GM23248 (cell line): ENCODE results near the gene CNP.

ENCODE experiments used
- EZH2 ChIP-seq: fragments of 200-600 bp; sonication (generic); IDR thresholded peaks from 2 replicates; pipeline ENCODE4 v1.6.1; 2018; ENCODE audit warnings: antibody characterized with exemption, mild to moderate bottlenecking; ENCODE audit not compliant: insufficient read depth, poor library complexity, severe bottlenecking
- EZH2phosphoT487 ChIP-seq: fragments of 200-600 bp; sonication (generic); IDR thresholded peaks from 2 replicates; pipeline ENCODE4 v1.6.1; 2018; ENCODE audit warnings: antibody characterized with exemption, moderate library complexity, mild to moderate bottlenecking, low read depth; ENCODE audit not compliant: insufficient read depth

- TF ChIP-seq EZH2: no peak
- TF ChIP-seq EZH2phosphoT487: no peak
These were observed 21.8 kb downstream of the CNP start for GRCh38 chr17:41988418-41988817.
